DMS53 (cell line): Measurements from ENCODE around the gene LAPTM5.
A peak's percentile ranks its signal among the peaks of the same experiment; 100 is the strongest.

ENCODE experiments used
- DNase-seq: peaks from one replicate; lab custom pipeline; 2025; lab: John Stamatoyannopoulos, UW

LAPTM5 gene

GRCh38 chr1:30755334-30755733 lies 2.2 kb downstream of the LAPTM5 start:
- no peak for DNase-seq

- no peak for DNase-seq
These were observed 2.8 kb downstream of the LAPTM5 start for GRCh38 chr1:30754684-30755171.

- no peak for DNase-seq
These were observed 3.9 kb downstream of the LAPTM5 start for GRCh38 chr1:30753660-30754123.

GRCh38 chr1:30753118-30753517 lies 4.5 kb downstream of the LAPTM5 start:
- no peak for DNase-seq

GRCh38 chr1:30752651-30752908 lies 5.0 kb downstream of the LAPTM5 start:
- no peak for DNase-seq

GRCh38 chr1:30751830-30752650 lies 5.5 kb downstream of the LAPTM5 start:
- no peak for DNase-seq

GRCh38 chr1:30750731-30751291 lies 6.8 kb downstream of the LAPTM5 start:
- DNase-seq, result no peak

GRCh38 chr1:30749691-30750583 lies 7.6 kb downstream of the LAPTM5 start:
- peak; percentile 23 for DNase-seq

- DNase-seq, result no peak
These were observed 8.7 kb downstream of the LAPTM5 start for GRCh38 chr1:30748699-30749401.

GRCh38 chr1:30748098-30748698 lies 9.4 kb downstream of the LAPTM5 start:
- DNase-seq, result peak; percentile 37

- DNase-seq, result no peak
These were observed 10.3 kb downstream of the LAPTM5 start for GRCh38 chr1:30747033-30748008.

GRCh38 chr1:30746212-30747032 lies 11.2 kb downstream of the LAPTM5 start:
- DNase-seq, result peak; percentile 15

GRCh38 chr1:30745834-30746208 lies 11.8 kb downstream of the LAPTM5 start:
- no peak for DNase-seq

- peak; percentile 23 for DNase-seq
These were observed 12.3 kb downstream of the LAPTM5 start for GRCh38 chr1:30745156-30745833.

GRCh38 chr1:30744060-30744756 lies 13.4 kb downstream of the LAPTM5 start:
- DNase-seq, result no peak

- DNase-seq, result peak; percentile 57
These were observed 14.0 kb downstream of the LAPTM5 start for GRCh38 chr1:30743584-30744059.

- no peak for DNase-seq
These were observed 14.5 kb downstream of the LAPTM5 start for GRCh38 chr1:30742963-30743559.
